Sigmoid colon (tissue), 4 donors: Measurements from ENCODE around the gene NACC1.

Experiments
- CTCF ChIP-seq, 4 experiments: fragments of 450-650 bp in 3 of 4; fragments of 200-600 bp in 1 of 4; IDR thresholded peaks; one replicate each; pipeline ENCODE4 v1.5.1; 2016 to 2019; ENCODE audit warnings: antibody characterized with exemption in 4 of 4, mild to moderate bottlenecking in 3 of 4, moderate library complexity in 2 of 4
- EP300 ChIP-seq, 4 donors: sonication (generic); formaldehyde crosslinking; IDR thresholded peaks; one replicate each; pipeline ENCODE4 v1.6.1; 2017; ENCODE audit warnings: antibody characterized with exemption in 4 of 4
- POLR2A ChIP-seq, 2 donors: fragments of 450-650 bp; IDR thresholded peaks; one replicate each; pipeline ENCODE4 v1.6.1; 2016; ENCODE audit warnings: antibody characterized with exemption in 2 of 2, mild to moderate bottlenecking in 2 of 2, moderate library complexity in 2 of 2
- POLR2AphosphoS5 ChIP-seq, 4 donors: sonication (generic); formaldehyde crosslinking; IDR thresholded peaks; one replicate each; pipeline ENCODE4 v1.6.1; 2017; ENCODE audit warnings: antibody characterized with exemption in 4 of 4

GRCh38 chr19:13089857-13090507, 28.1 kb upstream of the NACC1 start:
- TF ChIP-seq CTCF (IDR thresholded peaks at IDR 0.05) (no peak), POLR2A (IDR thresholded peaks at IDR 0.05) (no peak), EP300 (IDR thresholded peaks at IDR 0.05) (no peak), POLR2AphosphoS5 (IDR thresholded peaks at IDR 0.05) (no peak)
